ENCODE results near the gene HIVEP2.

DNA sequence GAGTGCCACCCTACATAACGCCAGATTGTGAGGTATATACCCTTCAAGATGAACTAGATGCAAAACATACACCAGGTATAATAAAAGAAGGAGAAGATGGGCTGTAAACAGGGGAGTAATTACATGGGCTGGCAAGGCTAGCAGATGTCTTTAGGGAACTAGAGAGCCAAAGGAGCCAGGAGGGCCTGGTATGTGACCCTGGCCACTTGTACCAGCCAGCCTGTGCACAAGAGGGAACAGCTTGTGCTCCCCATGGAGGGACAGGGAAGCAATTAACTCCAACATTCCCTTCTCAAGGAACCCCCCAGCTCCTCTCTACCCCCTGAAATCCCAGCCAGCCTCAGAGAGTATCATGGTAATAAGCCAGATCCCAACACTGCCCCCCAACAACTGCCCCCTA, 139.9 kb downstream of the HIVEP2 start:
- TF ChIP-seq, protein P1, sequence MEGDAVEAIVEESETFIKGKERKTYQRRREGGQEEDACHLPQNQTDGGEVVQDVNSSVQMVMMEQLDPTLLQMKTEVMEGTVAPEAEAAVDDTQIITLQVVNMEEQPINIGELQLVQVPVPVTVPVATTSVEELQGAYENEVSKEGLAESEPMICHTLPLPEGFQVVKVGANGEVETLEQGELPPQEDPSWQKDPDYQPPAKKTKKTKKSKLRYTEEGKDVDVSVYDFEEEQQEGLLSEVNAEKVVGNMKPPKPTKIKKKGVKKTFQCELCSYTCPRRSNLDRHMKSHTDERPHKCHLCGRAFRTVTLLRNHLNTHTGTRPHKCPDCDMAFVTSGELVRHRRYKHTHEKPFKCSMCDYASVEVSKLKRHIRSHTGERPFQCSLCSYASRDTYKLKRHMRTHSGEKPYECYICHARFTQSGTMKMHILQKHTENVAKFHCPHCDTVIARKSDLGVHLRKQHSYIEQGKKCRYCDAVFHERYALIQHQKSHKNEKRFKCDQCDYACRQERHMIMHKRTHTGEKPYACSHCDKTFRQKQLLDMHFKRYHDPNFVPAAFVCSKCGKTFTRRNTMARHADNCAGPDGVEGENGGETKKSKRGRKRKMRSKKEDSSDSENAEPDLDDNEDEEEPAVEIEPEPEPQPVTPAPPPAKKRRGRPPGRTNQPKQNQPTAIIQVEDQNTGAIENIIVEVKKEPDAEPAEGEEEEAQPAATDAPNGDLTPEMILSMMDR (IDR thresholded peaks at IDR 0.05; ENCODE audit: insufficient read depth, low read length) = no peak
- TF ChIP-seq POLR2AphosphoS5 (IDR thresholded peaks at IDR 0.05; ENCODE audit: low read depth) (no peak), GABPA (IDR thresholded peaks at IDR 0.05; ENCODE audit: low read depth) (no peak)
- TF ChIP-seq, protein P2, sequence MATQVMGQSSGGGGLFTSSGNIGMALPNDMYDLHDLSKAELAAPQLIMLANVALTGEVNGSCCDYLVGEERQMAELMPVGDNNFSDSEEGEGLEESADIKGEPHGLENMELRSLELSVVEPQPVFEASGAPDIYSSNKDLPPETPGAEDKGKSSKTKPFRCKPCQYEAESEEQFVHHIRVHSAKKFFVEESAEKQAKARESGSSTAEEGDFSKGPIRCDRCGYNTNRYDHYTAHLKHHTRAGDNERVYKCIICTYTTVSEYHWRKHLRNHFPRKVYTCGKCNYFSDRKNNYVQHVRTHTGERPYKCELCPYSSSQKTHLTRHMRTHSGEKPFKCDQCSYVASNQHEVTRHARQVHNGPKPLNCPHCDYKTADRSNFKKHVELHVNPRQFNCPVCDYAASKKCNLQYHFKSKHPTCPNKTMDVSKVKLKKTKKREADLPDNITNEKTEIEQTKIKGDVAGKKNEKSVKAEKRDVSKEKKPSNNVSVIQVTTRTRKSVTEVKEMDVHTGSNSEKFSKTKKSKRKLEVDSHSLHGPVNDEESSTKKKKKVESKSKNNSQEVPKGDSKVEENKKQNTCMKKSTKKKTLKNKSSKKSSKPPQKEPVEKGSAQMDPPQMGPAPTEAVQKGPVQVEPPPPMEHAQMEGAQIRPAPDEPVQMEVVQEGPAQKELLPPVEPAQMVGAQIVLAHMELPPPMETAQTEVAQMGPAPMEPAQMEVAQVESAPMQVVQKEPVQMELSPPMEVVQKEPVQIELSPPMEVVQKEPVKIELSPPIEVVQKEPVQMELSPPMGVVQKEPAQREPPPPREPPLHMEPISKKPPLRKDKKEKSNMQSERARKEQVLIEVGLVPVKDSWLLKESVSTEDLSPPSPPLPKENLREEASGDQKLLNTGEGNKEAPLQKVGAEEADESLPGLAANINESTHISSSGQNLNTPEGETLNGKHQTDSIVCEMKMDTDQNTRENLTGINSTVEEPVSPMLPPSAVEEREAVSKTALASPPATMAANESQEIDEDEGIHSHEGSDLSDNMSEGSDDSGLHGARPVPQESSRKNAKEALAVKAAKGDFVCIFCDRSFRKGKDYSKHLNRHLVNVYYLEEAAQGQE (IDR thresholded peaks at IDR 0.05; ENCODE audit: insufficient replicate concordance, low read depth) = no peak

Data from HL-60 (cell line).